Endothelial cell (in vitro differentiated cells): ENCODE measurements around the gene IFT88. TPM values are rescaled to one million over a fixed set of nuclear protein-coding genes. Genes with fewer than 3 reads are reported as not detected.

Experiments used
- DNase-seq: peaks from one replicate; pipeline ENCODE4 v3.0.0; 2021; ENCODE audit warnings: low spot score
- H3K27ac Mint-ChIP-seq: one replicate; pipeline ENCODE4 v1.8.0; 2021; ENCODE audit warnings: mixed read lengths, inconsistent platforms; ENCODE audit not compliant: unreplicated experiment
- H3K27me3 Mint-ChIP-seq: one replicate; pipeline ENCODE4 v1.8.0; 2021; ENCODE audit warnings: mild to moderate bottlenecking, moderate library complexity, mixed read lengths, inconsistent platforms; ENCODE audit not compliant: unreplicated experiment
- H3K36me3 Mint-ChIP-seq: one replicate; pipeline ENCODE4 v1.8.0; 2021; ENCODE audit warnings: mild to moderate bottlenecking, low read depth, mixed read lengths, inconsistent platforms; ENCODE audit not compliant: unreplicated experiment
- H3K4me1 Mint-ChIP-seq: one replicate; pipeline ENCODE4 v1.8.0; 2021; ENCODE audit warnings: mild to moderate bottlenecking, mixed read lengths, inconsistent platforms; ENCODE audit not compliant: unreplicated experiment
- H3K4me3 Mint-ChIP-seq: one replicate; pipeline ENCODE4 v1.8.0; 2021; ENCODE audit warnings: mild to moderate bottlenecking, mixed read lengths, inconsistent platforms; ENCODE audit not compliant: unreplicated experiment
- H3K9me3 Mint-ChIP-seq: one replicate; pipeline ENCODE4 v1.8.0; 2021; ENCODE audit warnings: mixed read lengths, inconsistent platforms; ENCODE audit not compliant: unreplicated experiment
- total RNA-seq: library from RNA; stranded (reverse); fragmentation: NEBNext Ultra II Directional; extraction: Animal tissue kit (Norgen Biotek cat#: 25700); gene quantifications from one replicate; pipeline ENCODE4 v1.2.1, GENCODE V29; 2021; ENCODE audit not compliant: unreplicated experiment
- TF ChIP-seq, protein P1 (sequence below): fragments of 200-600 bp; sonication (generic); IDR thresholded peaks from one replicate; pipeline ENCODE4 v1.5.0; 2021; ENCODE audit warnings: antibody characterized with exemption; ENCODE audit not compliant: unreplicated experiment

IFT88 gene
- total RNA-seq, 1 donor from 2014 or later: 7.8 TPM

DNA sequence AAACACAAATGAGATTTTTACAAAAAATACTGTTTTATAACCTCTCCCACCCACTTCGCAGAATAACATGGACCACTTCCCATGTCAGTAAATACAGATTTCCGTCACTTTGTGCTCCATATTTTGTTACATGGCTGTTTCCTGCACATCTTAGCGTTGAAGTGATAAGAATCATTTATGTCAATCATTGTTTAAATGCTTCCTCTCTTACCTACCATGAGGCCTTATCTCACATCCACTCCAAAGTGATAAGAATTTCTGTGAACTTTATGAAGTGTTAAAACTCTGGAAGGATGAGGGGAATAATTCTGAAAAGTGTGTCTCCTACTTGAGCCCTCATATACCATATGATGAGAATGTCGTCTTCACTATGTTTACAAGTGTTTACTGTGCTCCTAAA is 100.0 kb downstream of the IFT88 start:
- Mint-ChIP-seq H3K4me1 (no peaks in the 10 kb centered on the region), H3K4me3 (no peak overlapping the region), H3K9me3 (no peaks in the 10 kb centered on the region), H3K27me3 (peaks cover 2% of the 10 kb centered on the region), H3K36me3 (no peaks in the 10 kb centered on the region), H3K27ac (no peak overlapping the region)
- DNase-seq: no peak
- TF ChIP-seq, protein P1, sequence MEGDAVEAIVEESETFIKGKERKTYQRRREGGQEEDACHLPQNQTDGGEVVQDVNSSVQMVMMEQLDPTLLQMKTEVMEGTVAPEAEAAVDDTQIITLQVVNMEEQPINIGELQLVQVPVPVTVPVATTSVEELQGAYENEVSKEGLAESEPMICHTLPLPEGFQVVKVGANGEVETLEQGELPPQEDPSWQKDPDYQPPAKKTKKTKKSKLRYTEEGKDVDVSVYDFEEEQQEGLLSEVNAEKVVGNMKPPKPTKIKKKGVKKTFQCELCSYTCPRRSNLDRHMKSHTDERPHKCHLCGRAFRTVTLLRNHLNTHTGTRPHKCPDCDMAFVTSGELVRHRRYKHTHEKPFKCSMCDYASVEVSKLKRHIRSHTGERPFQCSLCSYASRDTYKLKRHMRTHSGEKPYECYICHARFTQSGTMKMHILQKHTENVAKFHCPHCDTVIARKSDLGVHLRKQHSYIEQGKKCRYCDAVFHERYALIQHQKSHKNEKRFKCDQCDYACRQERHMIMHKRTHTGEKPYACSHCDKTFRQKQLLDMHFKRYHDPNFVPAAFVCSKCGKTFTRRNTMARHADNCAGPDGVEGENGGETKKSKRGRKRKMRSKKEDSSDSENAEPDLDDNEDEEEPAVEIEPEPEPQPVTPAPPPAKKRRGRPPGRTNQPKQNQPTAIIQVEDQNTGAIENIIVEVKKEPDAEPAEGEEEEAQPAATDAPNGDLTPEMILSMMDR: no peak

- TF ChIP-seq, protein P1: no peak
- Mint-ChIP-seq H3K36me3 (no peaks in the 10 kb centered on the region), H3K27me3 (peaks cover 2% of the 10 kb centered on the region), H3K9me3 (no peaks in the 10 kb centered on the region), H3K4me1 (no peaks in the 10 kb centered on the region), H3K4me3 (no peak overlapping the region), H3K27ac (no peak overlapping the region)
- no peak for DNase-seq
These were observed 101.0 kb downstream of the IFT88 start for GRCh38 chr13:20667857-20668437.

GRCh38 chr13:20669162-20669561 is 102.2 kb downstream of the IFT88 start:
- H3K4me3 Mint-ChIP-seq: no peak overlapping the region

DNA sequence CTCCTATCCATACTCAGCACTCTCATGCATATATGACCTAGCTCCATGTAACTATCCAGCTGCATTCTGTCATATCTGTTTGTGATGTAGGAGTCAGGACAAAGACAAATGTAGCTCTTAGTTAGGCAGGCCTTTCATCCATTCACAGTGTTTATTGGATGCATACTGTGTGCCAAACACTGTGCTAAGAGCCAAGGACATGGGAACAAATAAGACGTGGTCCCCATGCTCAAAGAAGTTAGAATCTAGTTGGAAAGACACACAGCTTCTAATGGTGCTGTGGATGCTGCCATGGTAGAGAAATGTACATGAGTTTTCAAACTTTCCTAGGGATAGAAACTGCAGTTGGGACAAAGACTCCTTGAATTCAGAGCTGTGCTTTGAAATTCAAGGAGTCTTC is 104.8 kb downstream of the IFT88 start:
- no peaks in the 10 kb centered on the region for H3K27me3 Mint-ChIP-seq
- no peak overlapping the region for H3K27ac Mint-ChIP-seq
- H3K36me3 Mint-ChIP-seq: no peaks in the 10 kb centered on the region

More at GRCh38 chr13:20669162-20669561, 102.2 kb downstream of the IFT88 start:
- Mint-ChIP-seq H3K9me3 (no peaks in the 10 kb centered on the region), H3K36me3 (no peaks in the 10 kb centered on the region), H3K4me1 (no peaks in the 10 kb centered on the region), H3K27ac (no peak overlapping the region), H3K27me3 (peaks cover 2% of the 10 kb centered on the region)
- DNase-seq: no peak
- TF ChIP-seq, protein P1: no peak

DNA sequence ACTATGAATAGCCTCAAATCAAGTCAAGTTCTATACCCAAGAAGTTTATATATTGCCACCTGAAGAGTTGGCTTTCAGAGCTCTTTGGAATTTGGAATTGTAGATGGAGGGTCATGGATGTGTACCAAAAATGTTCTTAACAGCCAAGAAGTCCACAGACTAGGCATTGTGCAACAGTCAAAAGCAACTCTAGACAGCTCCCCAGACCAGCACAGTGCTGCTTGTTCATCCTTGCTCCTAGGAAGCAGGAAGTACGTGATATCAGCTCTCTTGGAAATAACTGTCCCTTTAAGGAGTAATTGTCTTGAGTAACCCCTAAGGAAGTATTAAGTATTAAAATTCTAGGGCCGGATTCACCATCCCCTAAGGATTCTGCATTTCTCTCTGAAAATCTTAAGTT is 105.8 kb downstream of the IFT88 start:
- DNase-seq: no peak
- no peak overlapping the region for H3K27ac Mint-ChIP-seq
- TF ChIP-seq, protein P1: no peak
- H3K27me3 Mint-ChIP-seq: no peaks in the 10 kb centered on the region
- H3K4me1 Mint-ChIP-seq: peaks cover 12% of the 10 kb centered on the region
- H3K36me3 Mint-ChIP-seq: no peaks in the 10 kb centered on the region
- no peak overlapping the region for H3K4me3 Mint-ChIP-seq
- H3K9me3 Mint-ChIP-seq: no peaks in the 10 kb centered on the region

More for the DNA sequence above, 104.8 kb downstream of the IFT88 start:
- no peak for DNase-seq
- Mint-ChIP-seq H3K9me3 (no peaks in the 10 kb centered on the region), H3K4me1 (peaks cover 3% of the 10 kb centered on the region), H3K4me3 (no peak overlapping the region)
- TF ChIP-seq, protein P1: no peak
